Fibroblast of skin of scalp (primary cell): ENCODE measurements around the gene NACC2.
A peak's percentile ranks its signal among the peaks of the same experiment; 100 is the strongest.

Source experiments
- DNase-seq: peaks from one replicate; pipeline ENCODE4 v3.0.0-alpha.2; 2013

Gene NACC2

DNA sequence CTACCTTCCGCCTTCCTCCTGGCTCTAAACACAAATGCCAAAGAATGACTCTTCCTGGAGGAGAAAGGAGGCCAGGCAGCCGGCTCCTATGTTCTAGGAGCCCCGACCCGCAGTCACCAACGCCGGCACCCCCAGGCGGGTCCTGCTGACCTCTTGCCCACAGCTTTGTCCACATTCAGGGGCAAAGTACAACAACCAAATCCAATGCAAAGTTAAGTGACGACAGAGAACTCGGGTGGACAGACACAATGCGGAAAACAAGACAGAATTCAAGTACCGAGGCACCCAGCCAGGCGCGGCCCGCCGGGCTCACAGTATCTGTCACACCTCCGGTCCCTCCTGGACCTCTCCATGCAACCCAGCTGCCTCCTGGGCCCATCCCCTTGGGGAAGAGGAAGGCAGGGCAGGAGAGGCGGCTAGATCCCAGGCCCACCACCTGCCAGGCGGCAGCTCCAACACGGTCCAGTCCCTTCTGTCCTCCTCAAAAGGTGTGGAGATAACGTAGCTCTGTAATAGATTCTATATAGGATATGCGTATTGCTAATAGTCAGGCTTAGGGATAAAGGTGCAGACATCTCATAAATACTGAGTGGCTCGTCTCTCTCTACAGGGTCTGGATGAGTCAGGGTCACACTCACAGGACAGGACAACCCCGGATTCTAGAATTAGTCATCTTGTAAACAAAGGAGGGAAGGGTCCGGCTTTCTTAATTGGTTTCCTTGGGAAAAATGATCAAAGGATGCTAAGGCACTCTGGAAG, 87.0 kb downstream of the NACC2 start:
- peak; percentile 34 for DNase-seq

- no peak for DNase-seq
Measured at GRCh38 chr9:136007276-136007933, 87.7 kb downstream of the NACC2 start.

- DNase-seq: no peak
Measured at GRCh38 chr9:136006169-136006568, 88.9 kb downstream of the NACC2 start.

DNA sequence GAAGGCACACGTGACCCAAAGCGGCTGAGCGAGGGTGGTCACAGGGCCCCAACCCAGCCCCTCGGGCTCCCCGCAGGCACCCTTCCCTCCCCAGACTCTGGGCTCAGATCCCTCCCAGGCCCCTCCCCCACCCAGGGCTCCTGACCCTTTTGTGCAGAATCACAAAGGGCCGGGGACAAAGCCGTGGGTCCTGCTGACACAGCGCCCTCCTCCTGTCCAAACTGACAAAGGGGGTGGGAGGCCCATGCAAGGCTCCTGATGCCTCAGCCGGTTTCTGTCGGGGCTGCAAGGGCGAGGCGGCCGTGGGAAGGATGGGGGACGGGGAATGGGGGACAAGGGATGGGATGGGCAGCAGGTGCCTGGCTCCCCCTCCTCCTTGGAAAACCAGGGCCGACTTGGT, 90.4 kb downstream of the NACC2 start:
- DNase-seq: no peak

GRCh38 chr9:136004219-136004618, 90.9 kb downstream of the NACC2 start:
- no peak for DNase-seq

- no peak for DNase-seq
Measured at GRCh38 chr9:136003411-136004218, 91.5 kb downstream of the NACC2 start.

- DNase-seq: no peak
Measured at GRCh38 chr9:136002881-136003280, 92.2 kb downstream of the NACC2 start.

GRCh38 chr9:136002215-136002614, 92.9 kb downstream of the NACC2 start:
- no peak for DNase-seq

- no peak for DNase-seq
Measured at GRCh38 chr9:136001231-136001630, 93.9 kb downstream of the NACC2 start.

DNA sequence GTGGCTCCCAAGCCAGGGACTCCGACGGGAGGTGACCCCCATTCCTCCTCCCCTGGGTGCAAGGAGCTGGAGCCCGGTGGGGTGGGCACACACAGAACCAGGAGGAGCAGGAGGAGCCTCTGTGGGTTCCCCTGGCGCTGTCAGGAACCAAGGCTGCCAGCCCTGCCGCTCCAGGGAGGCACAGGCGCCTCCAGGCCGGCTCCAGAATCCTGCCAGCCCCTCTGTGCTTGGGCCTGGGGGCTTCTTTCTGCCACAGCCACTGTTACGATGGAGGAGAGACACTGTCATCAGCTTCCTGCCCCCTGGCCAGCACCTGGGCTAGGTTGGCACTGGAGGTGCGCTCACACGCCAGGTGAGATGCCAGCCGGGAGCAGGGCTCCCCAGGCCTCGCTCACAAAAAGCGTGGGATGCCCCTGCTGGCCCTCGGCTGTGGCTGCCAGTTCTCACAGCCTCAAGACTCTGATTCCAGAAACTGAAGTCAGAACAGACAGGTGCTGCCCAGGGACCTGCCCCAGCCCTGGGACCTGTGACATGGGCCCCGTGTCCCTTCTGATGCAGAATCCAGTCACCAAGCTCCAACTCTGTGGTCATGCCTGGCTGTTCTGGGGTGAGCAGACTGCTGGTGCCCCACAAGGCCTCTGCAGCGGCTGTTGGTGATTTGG, 96.5 kb downstream of the NACC2 start:
- DNase-seq: no peak

DNA sequence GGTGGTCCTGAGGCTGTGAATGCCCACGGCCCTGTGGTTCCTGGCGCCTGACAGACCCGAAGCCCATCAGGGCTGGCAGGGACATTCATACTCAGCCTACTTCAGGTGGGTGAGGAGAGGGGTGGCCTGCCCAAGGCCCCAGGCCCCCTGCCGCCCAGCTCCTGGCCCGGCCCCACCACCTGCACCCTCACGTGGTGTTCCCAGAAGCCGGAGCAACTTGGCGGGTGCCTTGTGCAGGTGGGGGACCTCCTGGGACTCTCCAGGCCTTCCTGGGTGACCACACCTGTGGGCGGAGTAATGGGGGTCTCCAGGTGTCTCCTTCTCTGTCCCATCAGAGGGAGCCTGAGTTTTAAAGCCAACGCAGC, 97.1 kb downstream of the NACC2 start:
- no peak for DNase-seq

DNA sequence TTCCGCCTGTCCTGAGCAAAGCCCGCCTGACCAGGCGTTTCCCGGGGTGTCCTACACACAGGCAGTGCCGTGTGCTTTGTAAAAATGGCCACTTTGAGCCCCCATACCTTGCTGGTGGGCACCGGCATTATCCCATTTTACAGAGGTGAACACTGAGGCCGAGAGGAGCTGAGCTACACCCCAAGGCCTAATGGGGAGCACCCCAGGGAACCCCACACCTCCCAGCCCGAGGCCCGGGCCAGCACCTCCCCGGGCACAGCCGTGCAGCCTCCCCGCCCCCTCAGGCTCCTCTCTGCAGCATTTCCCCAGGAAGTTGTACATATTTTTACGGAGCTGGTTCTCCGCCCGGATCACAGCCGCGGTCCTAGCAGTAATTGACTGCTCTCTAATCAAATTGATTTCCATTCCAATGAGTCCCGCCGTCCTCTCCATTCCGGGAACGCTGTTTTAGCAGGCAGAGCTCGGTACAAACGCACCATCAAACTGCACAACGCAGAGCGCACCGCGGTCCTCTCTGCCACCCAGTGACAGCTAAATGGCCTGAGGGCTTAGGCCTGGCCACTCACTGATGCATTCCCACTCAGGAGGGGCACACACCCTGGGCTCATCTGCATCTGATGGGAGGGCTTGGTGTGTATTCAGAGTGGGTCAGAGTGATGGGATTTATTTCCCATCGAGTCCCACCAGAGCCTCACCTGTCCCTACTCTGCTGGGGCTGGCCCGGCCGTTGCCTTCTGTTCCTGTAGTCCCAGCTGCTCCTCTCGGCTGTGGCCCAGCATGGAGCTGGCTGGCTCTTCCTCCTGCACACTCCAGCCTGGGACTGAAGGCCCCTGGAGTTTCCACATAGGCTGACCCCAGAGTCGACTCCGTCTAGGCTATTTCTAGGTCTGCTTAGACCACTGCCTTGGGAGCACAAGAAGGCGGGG, 97.7 kb downstream of the NACC2 start:
- no peak for DNase-seq

- no peak for DNase-seq
Measured at GRCh38 chr9:135995816-135996215, 99.3 kb downstream of the NACC2 start.

- DNase-seq: no peak
Measured at GRCh38 chr9:135994501-135995192, 100.4 kb downstream of the NACC2 start.

- DNase-seq: no peak
Measured at GRCh38 chr9:135993765-135994500, 101.2 kb downstream of the NACC2 start.

- no peak for DNase-seq
Measured at GRCh38 chr9:135993409-135993742, 101.7 kb downstream of the NACC2 start.

DNA sequence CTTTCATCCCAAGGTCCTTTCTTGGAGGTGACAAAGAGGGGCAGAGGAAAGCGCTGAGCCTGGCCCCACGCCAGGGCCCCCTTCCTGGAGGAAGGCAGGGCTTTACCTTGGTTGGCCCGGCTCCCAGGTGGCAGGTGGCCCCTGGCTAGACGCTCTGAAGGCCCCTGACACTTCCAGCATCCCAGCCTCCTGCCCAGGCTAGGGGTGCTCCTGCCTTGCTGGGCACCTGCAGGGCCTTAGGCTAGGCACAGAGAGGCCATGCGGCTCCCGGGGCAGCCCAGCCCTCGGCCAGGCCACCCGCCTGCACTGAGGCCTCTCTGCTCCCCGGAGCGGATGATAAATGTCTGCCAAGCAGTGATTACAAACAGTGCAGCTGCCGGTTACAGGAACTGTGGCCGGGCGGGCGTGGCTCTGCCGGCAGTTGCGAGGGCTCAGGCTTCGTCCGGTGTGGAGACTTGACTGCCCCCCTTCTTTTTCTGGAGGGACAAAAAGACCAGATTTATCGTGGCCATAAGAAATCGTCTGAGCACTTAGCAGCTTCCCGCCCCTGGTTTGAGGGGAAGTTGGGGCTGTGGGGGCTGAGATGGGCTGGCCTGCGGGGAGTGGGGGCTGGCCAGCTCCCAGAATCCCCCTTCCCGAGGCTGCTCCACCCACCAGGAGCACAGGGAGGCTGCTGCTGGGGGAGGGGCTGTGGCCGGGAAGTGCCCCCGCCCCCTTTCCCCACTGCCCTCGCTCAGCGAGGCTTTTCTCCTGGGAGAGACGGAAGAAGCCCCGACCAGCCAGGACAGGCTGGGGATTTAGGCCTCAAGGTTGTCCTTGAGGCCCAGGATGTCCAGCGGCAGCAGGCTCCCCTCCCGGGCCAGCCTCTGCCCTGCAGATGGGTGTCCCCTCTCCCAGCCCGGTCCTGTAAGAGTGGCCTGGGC, 102.3 kb downstream of the NACC2 start:
- peak; percentile 69 for DNase-seq

DNA sequence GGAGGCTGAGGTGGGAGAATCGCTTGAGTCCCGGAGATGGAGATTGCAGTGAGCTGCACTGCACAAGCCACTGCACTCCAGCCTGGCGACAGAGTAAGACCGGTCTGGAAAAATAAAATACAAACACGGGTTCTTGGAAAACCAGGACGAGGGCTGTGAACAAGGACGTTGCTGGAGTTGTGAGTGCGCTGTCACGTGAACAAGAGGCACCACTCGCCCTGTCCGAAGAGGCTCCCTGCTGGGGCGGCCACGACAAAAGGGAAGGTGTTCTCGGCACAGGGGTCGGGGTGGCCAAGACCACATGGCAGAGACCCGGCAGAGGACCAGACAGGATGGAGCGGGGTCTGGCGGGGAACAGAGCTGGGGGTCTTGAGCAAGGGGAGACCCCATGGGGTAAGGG, 103.3 kb downstream of the NACC2 start:
- DNase-seq: no peak
